WTC11 (cell line): ENCODE measurements around the gene EGR1. TPM values are rescaled to one million over a fixed set of nuclear protein-coding genes. Genes with fewer than 3 reads are reported as not detected.

Experiments used
- ATAC-seq: fragments of 200-7000 bp; cut with Tn5 transposase; 2 replicates; pipeline ENCODE4 v1.10.0; 2021; ENCODE audit warnings: mild to moderate bottlenecking, moderate library complexity
- CTCF ChIA-PET: fragments of 300-600 bp; sonication (Branson Sonifier 250); formaldehyde crosslinking; loops from one replicate; lab custom pipeline; 2021; ENCODE audit warnings: antibody characterized with exemption; lab: Charles Lee
- POLR2A ChIA-PET: fragments of 350-600 bp; sonication (Branson Sonifier 250); formaldehyde crosslinking; loops from one replicate; lab custom pipeline; 2021; ENCODE audit warnings: antibody characterized with exemption; lab: Charles Lee
- DNase-seq: peaks from one replicate; pipeline ENCODE4 v3.0.0; 2021; ENCODE audit warnings: low spot score
- H3K27ac Mint-ChIP-seq: 2 replicates; pipeline ENCODE4 v1.8.0; 2021; ENCODE audit warnings: mixed read lengths
- H3K27me3 Mint-ChIP-seq: 2 replicates; pipeline ENCODE4 v1.8.0; 2021; ENCODE audit warnings: low read depth, mild to moderate bottlenecking, moderate library complexity, mixed read lengths
- H3K36me3 Mint-ChIP-seq: 2 replicates; pipeline ENCODE4 v1.8.0; 2021; ENCODE audit warnings: mixed read lengths
- H3K4me1 Mint-ChIP-seq: 2 replicates; pipeline ENCODE4 v1.8.0; 2022; ENCODE audit warnings: mixed read lengths
- H3K4me3 Mint-ChIP-seq: 2 replicates; pipeline ENCODE4 v1.8.0; 2021; ENCODE audit warnings: mild to moderate bottlenecking, moderate library complexity, mixed read lengths
- H3K9me3 Mint-ChIP-seq: 2 replicates; pipeline ENCODE4 v1.8.0; 2021; ENCODE audit warnings: mixed read lengths
- AFF4 ChIP-seq: sonication (generic); formaldehyde crosslinking; IDR thresholded peaks from 2 replicates; pipeline ENCODE4 v1.8.1; 2023; ENCODE audit warnings: mild to moderate bottlenecking, missing genetic modification reagents, borderline replicate concordance
- ARID4B ChIP-seq: sonication (generic); formaldehyde crosslinking; IDR thresholded peaks from 2 replicates; pipeline ENCODE4 v1.8.0; 2023; ENCODE audit warnings: missing genetic modification reagents, mild to moderate bottlenecking, borderline replicate concordance
- CREM ChIP-seq: sonication (generic); formaldehyde crosslinking; IDR thresholded peaks from 2 replicates; pipeline ENCODE4 v1.8.1; 2022; ENCODE audit warnings: mild to moderate bottlenecking, missing genetic modification reagents, moderate library complexity
- E2F5 ChIP-seq: sonication (generic); formaldehyde crosslinking; IDR thresholded peaks from 2 replicates; pipeline ENCODE4 v1.8.1; 2022; ENCODE audit warnings: mild to moderate bottlenecking, moderate library complexity, missing genetic modification reagents
- ELF4 ChIP-seq: sonication (generic); formaldehyde crosslinking; IDR thresholded peaks from 2 replicates; pipeline ENCODE4 v1.8.1; 2022; ENCODE audit warnings: low read depth, mild to moderate bottlenecking, moderate library complexity, missing genetic modification reagents
- EMX1 ChIP-seq: fragments of 250-450 bp; sonication (Bioruptor Pico); IDR thresholded peaks from 2 replicates; pipeline ENCODE4 v1.8.0; 2021; ENCODE audit warnings: mild to moderate bottlenecking
- FOXJ3 ChIP-seq: sonication (generic); formaldehyde crosslinking; IDR thresholded peaks from 2 replicates; pipeline ENCODE4 v1.9.0; 2021; ENCODE audit warnings: missing genetic modification reagents, mild to moderate bottlenecking, borderline replicate concordance
- FOXK1 ChIP-seq: sonication (generic); formaldehyde crosslinking; IDR thresholded peaks from 2 replicates; pipeline ENCODE4 v1.8.0; 2022; ENCODE audit warnings: mild to moderate bottlenecking, moderate library complexity, missing genetic modification reagents
- HMGA2 ChIP-seq: fragments of 250-450 bp; sonication (Bioruptor Pico); IDR thresholded peaks from 2 replicates; pipeline ENCODE4 v1.4.0; 2021; ENCODE audit warnings: mild to moderate bottlenecking, moderate library complexity
- HMGXB4 ChIP-seq: sonication (generic); formaldehyde crosslinking; IDR thresholded peaks from 2 replicates; pipeline ENCODE4 v1.8.1; 2023; ENCODE audit warnings: mild to moderate bottlenecking, moderate library complexity, missing genetic modification reagents
- JUN ChIP-seq: sonication (generic); formaldehyde crosslinking; IDR thresholded peaks from 2 replicates; pipeline ENCODE4 v1.8.0; 2023; ENCODE audit warnings: mild to moderate bottlenecking, missing genetic modification reagents
- MAX ChIP-seq: sonication (generic); formaldehyde crosslinking; IDR thresholded peaks from 2 replicates; pipeline ENCODE4 v1.8.0; 2022; ENCODE audit warnings: mild to moderate bottlenecking, missing genetic modification reagents
- SP1 ChIP-seq: sonication (generic); formaldehyde crosslinking; conservative IDR thresholded peaks from 2 replicates; pipeline ENCODE4 v1.8.1; 2022; ENCODE audit warnings: missing genetic modification reagents
- TEAD1 ChIP-seq: sonication (generic); formaldehyde crosslinking; IDR thresholded peaks from 2 replicates; pipeline ENCODE4 v1.8.0; 2022; ENCODE audit warnings: mild to moderate bottlenecking, missing genetic modification reagents
- USF1 ChIP-seq: sonication (generic); formaldehyde crosslinking; IDR thresholded peaks from 2 replicates; pipeline ENCODE4 v1.8.0; 2022; ENCODE audit warnings: mild to moderate bottlenecking, missing genetic modification reagents
- ZBTB43 ChIP-seq: sonication (generic); formaldehyde crosslinking; IDR thresholded peaks from 2 replicates; pipeline ENCODE4 v1.8.1; 2023; ENCODE audit warnings: mild to moderate bottlenecking, missing genetic modification reagents
- total RNA-seq: library from RNA; stranded (reverse); gene quantifications from 3 replicates; pipeline ENCODE4 v1.2.3, GENCODE V29; 2021
- TF ChIP-seq, protein P1 (sequence below): sonication (generic); formaldehyde crosslinking; IDR thresholded peaks from 2 replicates; pipeline ENCODE4 v1.8.0; 2023; ENCODE audit warnings: missing genetic modification reagents
- TF ChIP-seq, protein P2 (sequence below): sonication (generic); formaldehyde crosslinking; IDR thresholded peaks from 2 replicates; pipeline ENCODE4 v1.8.0; 2022; ENCODE audit warnings: mild to moderate bottlenecking, missing genetic modification reagents

Gene EGR1
- total RNA-seq, 1 experiment from 2014 or later: 15.7 TPM

- POLR2A ChIA-PET: interaction anchor here (2.5 kb wide), 1 partner anchor 26 kb away, joined by 22 read pairs; the partner anchor contains the start of gene EGR1
- Mint-ChIP-seq H3K27me3 (peaks cover 39% of the 10 kb centered on the region), H3K9me3 (no peaks in the 10 kb centered on the region), H3K4me3 (peak overlapping the region; percentile 82), H3K36me3 (no peaks in the 10 kb centered on the region), H3K27ac (peak overlapping the region; percentile 92; the same call in 1 of the 2 replicates), H3K4me1 (peaks cover 20% of the 10 kb centered on the region)
- peak; percentile 73 for ATAC-seq
- CTCF ChIA-PET: interaction anchor here (1.1 to 2.8 kb wide), 3 partner anchors 10 to 42 kb away, joined by 3 to 10 read pairs (median 10); partner anchors contain the start of gene EGR1
- peak; percentile 76 for DNase-seq
- TF ChIP-seq, protein P1, sequence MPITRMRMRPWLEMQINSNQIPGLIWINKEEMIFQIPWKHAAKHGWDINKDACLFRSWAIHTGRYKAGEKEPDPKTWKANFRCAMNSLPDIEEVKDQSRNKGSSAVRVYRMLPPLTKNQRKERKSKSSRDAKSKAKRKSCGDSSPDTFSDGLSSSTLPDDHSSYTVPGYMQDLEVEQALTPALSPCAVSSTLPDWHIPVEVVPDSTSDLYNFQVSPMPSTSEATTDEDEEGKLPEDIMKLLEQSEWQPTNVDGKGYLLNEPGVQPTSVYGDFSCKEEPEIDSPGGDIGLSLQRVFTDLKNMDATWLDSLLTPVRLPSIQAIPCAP (CRISPR knock-in tag): 0 out of 2 replicates have a peak, but pooled peaks have one; percentile 72
- TF ChIP-seq JUN (CRISPR knock-in tag) (peak; percentile 54; the same call in 1 of the 2 replicates), ELF4 (CRISPR knock-in tag) (0 out of 2 replicates have a peak, but pooled peaks have one; percentile 19), TEAD1 (CRISPR knock-in tag) (0 out of 2 replicates have a peak, but pooled peaks have one; percentile 54), HMGXB4 (CRISPR knock-in tag) (peak; percentile 67), HMGA2 (no peak), E2F5 (CRISPR knock-in tag) (0 out of 2 replicates have a peak, but pooled peaks have one; percentile 34), ZBTB43 (CRISPR knock-in tag) (0 out of 2 replicates have a peak, but pooled peaks have one; percentile 36), FOXK1 (peak; percentile 47), USF1 (peak; percentile 33; the same call in 1 of the 2 replicates), MAX (CRISPR knock-in tag) (peak; percentile 76; the same call in 1 of the 2 replicates), CREM (peak; percentile 47; the same call in 1 of the 2 replicates), AFF4 (CRISPR knock-in tag) (no peak), SP1 (CRISPR knock-in tag) (peak; percentile 68; the same call in 1 of the 2 replicates), ARID4B (CRISPR knock-in tag) (0 out of 2 replicates have a peak, but pooled peaks have one; percentile 44), FOXJ3 (no peak), EMX1 (no peak)
- TF ChIP-seq, protein P2, sequence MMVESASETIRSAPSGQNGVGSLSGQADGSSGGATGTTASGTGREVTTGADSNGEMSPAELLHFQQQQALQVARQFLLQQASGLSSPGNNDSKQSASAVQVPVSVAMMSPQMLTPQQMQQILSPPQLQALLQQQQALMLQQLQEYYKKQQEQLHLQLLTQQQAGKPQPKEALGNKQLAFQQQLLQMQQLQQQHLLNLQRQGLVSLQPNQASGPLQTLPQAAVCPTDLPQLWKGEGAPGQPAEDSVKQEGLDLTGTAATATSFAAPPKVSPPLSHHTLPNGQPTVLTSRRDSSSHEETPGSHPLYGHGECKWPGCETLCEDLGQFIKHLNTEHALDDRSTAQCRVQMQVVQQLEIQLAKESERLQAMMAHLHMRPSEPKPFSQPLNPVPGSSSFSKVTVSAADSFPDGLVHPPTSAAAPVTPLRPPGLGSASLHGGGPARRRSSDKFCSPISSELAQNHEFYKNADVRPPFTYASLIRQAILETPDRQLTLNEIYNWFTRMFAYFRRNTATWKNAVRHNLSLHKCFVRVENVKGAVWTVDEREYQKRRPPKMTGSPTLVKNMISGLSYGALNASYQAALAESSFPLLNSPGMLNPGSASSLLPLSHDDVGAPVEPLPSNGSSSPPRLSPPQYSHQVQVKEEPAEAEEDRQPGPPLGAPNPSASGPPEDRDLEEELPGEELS (CRISPR knock-in tag): peak; percentile 84
Observed at GRCh38 chr5:138491669-138492559, 26.6 kb downstream of the EGR1 start.
